ENCODE results near the gene UQCR10. TPM values are rescaled to one million over a fixed set of nuclear protein-coding genes. Genes with fewer than 3 reads are reported as not detected.

UQCR10 gene
- total RNA-seq, 2 donors from 2014 or later = 92.8 to 124 TPM

GRCh38 chr22:29762263-29762662 is 4.9 kb upstream of the UQCR10 start:
- Histone ChIP-seq H3K36me3 (no peaks in the 10 kb centered on the region), H3K27ac (no peak overlapping the region), H3K27me3 (replicated peaks; ENCODE audit: insufficient read depth) (no peaks in the 10 kb centered on the region), H3K4me3 (no peak overlapping the region), H3K4me1 (replicated peaks) (no peaks in the 10 kb centered on the region), H3K9me3 (no peaks in the 10 kb centered on the region)
- intact Hi-C loops (cut with DNase I) = loop anchor here (10.0 kb wide), 1 partner anchor 123 kb away; the partner anchor contains the start of gene MTMR3
- TF ChIP-seq CTCF (IDR thresholded peaks at IDR 0.05) (no peak), POLR2AphosphoS5 (IDR thresholded peaks at IDR 0.05) (no peak), POLR2A (IDR thresholded peaks at IDR 0.05) (no peak)
- no peak for DNase-seq (ENCODE audit: low spot score)
- WGBS = 88% methylated on average over 15 of the region's 15 CpGs

- no peaks in the 10 kb centered on the region for H3K27me3 ChIP-seq (replicated peaks; ENCODE audit: insufficient read depth)
- intact Hi-C loops (cut with DNase I) = loop anchor here (10.0 kb wide), 1 partner anchor 119 kb away; the partner anchor contains the start of gene MTMR3
- no peaks in the 10 kb centered on the region for H3K9me3 ChIP-seq
- WGBS = 50% methylated on average over 15 of the region's 15 CpGs
- H3K36me3 ChIP-seq = peaks cover 4 to 6% of the 10 kb centered on the region in 2 donors
- no peak for TF ChIP-seq POLR2A (IDR thresholded peaks at IDR 0.05)
- no peak for TF ChIP-seq POLR2AphosphoS5 (IDR thresholded peaks at IDR 0.05)
- no peak for TF ChIP-seq CTCF (IDR thresholded peaks at IDR 0.05)
- peak overlapping the region; percentile 80 to 83 for H3K27ac ChIP-seq
- no peak for DNase-seq (ENCODE audit: low spot score)
- H3K4me1 ChIP-seq (replicated peaks) = peaks cover 11% of the 10 kb centered on the region
- H3K4me3 ChIP-seq = peak overlapping the region; percentile 54 to 78
Observed at GRCh38 chr22:29765905-29766631, 1.1 kb upstream of the UQCR10 start.

DNA sequence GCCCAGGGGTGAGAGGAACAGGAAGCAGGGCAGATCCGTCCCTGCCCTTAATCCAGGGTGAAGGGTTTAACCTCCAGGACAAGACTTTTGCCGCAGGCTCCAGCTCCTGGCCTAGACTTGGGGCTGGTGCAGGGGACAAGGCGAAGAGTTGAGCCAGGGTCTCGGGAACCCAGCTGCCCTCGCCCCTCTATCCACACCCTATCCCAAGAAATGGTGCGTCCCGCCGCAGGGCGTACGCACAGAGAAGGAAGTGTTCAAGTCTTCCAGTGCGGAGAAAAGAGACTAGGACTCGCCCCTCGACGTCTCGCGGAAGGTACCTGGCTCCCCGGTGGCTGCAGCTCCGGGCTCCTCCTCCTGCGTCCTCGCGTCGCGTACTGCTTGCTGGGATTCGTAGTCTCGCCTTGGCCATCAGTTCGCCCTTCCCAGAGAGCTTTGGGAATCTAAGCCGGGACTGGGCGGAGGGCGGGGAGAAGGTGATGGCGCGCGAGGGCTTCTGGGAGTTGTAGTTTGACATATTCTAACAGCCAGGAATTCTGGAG is 468 bp upstream of the UQCR10 start, which contains the start of gene ZMAT5:
Gene ZMAT5 (minus strand): TSS at position 376 of the 539 bp plus-strand sequence. CDS start 18,463 bp downstream, outside the sequence.
- 0% methylated on average over 32 of the region's 32 CpGs for WGBS
- H3K4me3 ChIP-seq = peak within 1 kb of the TSS; percentile 54 to 78
- H3K27me3 ChIP-seq (replicated peaks; ENCODE audit: insufficient read depth) = no peaks in the 10 kb centered on the region
- intact Hi-C loops (cut with DNase I) = loop anchor here (10.0 kb wide), 1 partner anchor 118 kb away; the partner anchor contains the start of gene MTMR3
- peak within 1 kb of the TSS; percentile 80 to 83 for H3K27ac ChIP-seq
- peaks cover 4 to 6% of the 10 kb centered on the region in 2 donors for H3K36me3 ChIP-seq
- DNase-seq (ENCODE audit: low spot score) = peak; percentile 97
- TF ChIP-seq POLR2AphosphoS5 (IDR thresholded peaks at IDR 0.05) = peak; percentile 96
- peak; percentile 90 for TF ChIP-seq POLR2A (IDR thresholded peaks at IDR 0.05)
- peak in 1 of 4 experiments; percentile 15 for TF ChIP-seq CTCF (IDR thresholded peaks at IDR 0.05)
- peaks cover 11% of the 10 kb centered on the region for H3K4me1 ChIP-seq (replicated peaks)
- no peaks in the 10 kb centered on the region for H3K9me3 ChIP-seq

DNA sequence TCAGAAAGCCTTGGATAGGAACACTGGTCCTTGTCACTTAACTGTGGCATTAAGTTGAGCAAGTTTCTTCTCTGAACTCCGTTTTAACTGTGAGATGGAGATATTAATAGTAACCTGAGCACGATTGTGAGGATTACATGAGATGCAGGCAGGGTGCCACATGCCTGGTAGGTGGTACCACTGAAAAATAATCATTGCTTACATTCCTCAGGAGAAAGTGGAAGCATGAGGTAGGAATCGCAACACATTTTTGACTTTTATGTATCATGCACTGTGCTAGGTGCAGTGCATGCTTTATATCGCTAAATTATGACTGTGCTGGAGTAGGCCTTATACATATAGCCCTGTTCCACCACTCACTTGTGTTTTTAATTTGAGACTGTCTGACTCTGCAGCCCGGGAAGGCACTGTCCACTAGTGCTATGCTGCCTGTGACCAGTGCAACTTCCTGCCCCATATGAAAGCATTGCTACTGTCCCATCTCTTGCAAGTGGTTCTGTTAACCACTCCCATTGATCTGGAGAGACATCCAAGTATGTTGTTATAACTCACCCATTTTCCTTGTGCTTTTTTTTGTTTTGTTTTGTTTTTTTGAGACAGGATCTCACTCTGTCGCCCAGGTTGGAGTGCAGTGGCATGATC is 1.0 kb downstream of the UQCR10 start:
- WGBS = 38% methylated on average over 6 of the region's 6 CpGs

More for the DNA sequence above, 1.0 kb downstream of the UQCR10 start:
- Histone ChIP-seq H3K27me3 (replicated peaks; ENCODE audit: insufficient read depth) (no peaks in the 10 kb centered on the region), H3K27ac (no peak overlapping the region), H3K4me1 (replicated peaks) (peaks cover 11% of the 10 kb centered on the region), H3K36me3 (peaks cover 4 to 6% of the 10 kb centered on the region in 2 donors), H3K4me3 (peak overlapping the region; percentile 54 to 78), H3K9me3 (no peaks in the 10 kb centered on the region)
- no peak for DNase-seq (ENCODE audit: low spot score)
- intact Hi-C loops (cut with DNase I) = loop anchor here (10.0 kb wide), 1 partner anchor 117 kb away; the partner anchor contains the start of gene MTMR3
- TF ChIP-seq POLR2AphosphoS5 (IDR thresholded peaks at IDR 0.05) (no peak), CTCF (IDR thresholded peaks at IDR 0.05) (no peak), POLR2A (IDR thresholded peaks at IDR 0.05) (no peak)
